ENCODE data around the gene DISC1. TPM values are rescaled to one million over a fixed set of nuclear protein-coding genes. Genes with fewer than 3 reads are reported as not detected.

DISC1 gene
- total and polyA plus RNA-seq, 2 experiments from 2014 or later = 2.1 to 6.5 TPM

GRCh38 chr1:232059726-232060374 is 433.3 kb downstream of the DISC1 start:
- H3K36me3 ChIP-seq (ENCODE audit: insufficient read depth) = no peaks in the 10 kb centered on the region
- peaks cover 4% of the 10 kb centered on the region; the same call in 1 of the 2 replicates for H3K9me2 ChIP-seq (ENCODE audit: insufficient read depth)
- no peak overlapping the region for H3K4me2 ChIP-seq
- H3K27ac ChIP-seq (ENCODE audit: low read depth) = no peak overlapping the region
- Mint-ChIP-seq H3K4me3 (no peak overlapping the region), H3K27me3 (ENCODE audit: insufficient read depth, low read depth, poor library complexity) (peaks cover 3% of the 10 kb centered on the region), H3K4me1 (peaks cover 25% of the 10 kb centered on the region), H3K27ac (no peak overlapping the region), H3K9me3 (no peaks in the 10 kb centered on the region), H3K36me3 (ENCODE audit: low read depth) (no peaks in the 10 kb centered on the region)
- no peaks in the 10 kb centered on the region for H3F3A ChIP-seq (replicated peaks; ENCODE audit: low read depth)
- H4K20me1 ChIP-seq (replicated peaks; ENCODE audit: insufficient read depth) = no peaks in the 10 kb centered on the region
- no peaks in the 10 kb centered on the region for H3K27me3 ChIP-seq (ENCODE audit: insufficient read depth)
- ATAC-seq (no peak), DNase-seq (ENCODE audit: low spot score) (no peak)
- H3K4me3 ChIP-seq = no peak overlapping the region
- peaks cover 3% of the 10 kb centered on the region; the same call in 1 of the 2 replicates for H3K4me1 ChIP-seq (ENCODE audit: insufficient read depth)
- no peak overlapping the region for H2AFZ ChIP-seq
- TF ChIP-seq ETS1 (IDR thresholded peaks at IDR 0.05) (no peak), ZNF331 (CRISPR knock-in tag; IDR thresholded peaks at IDR 0.05; ENCODE audit: low read depth) (no peak)
- H3K79me2 ChIP-seq (replicated peaks; ENCODE audit: insufficient read depth) = no peaks in the 10 kb centered on the region

DNA sequence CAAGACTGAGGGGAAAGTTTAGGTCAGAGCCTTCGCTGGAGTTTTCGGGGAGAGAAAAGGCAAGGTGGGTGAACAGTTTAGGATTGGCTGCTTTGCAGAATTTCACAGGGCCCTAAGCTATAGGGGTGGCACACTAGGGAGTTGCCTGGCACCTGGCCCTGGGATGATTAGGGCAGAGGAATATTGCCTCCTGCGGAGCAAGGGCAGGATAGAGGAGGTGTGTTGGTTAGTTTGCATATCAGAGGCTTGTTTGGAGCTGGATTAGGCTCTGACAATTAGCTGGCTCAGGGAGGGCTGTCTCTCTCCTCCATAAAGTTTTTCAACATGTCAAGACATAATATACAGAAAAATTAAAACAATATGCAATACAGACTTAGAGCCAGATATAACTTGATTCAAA is 436.4 kb downstream of the DISC1 start:
- no peaks in the 10 kb centered on the region for H3K9me3 Mint-ChIP-seq
- ATAC-seq = peak; percentile 71
- TF ChIP-seq STAT1 (IDR thresholded peaks at IDR 0.05; ENCODE audit: unreplicated experiment) (no peak), EZH2phosphoT487 (IDR thresholded peaks at IDR 0.05; ENCODE audit: unreplicated experiment) (no peak), JUNB (IDR thresholded peaks at IDR 0.05; ENCODE audit: unreplicated experiment) (no peak), ZNF331 (CRISPR knock-in tag; IDR thresholded peaks at IDR 0.05; ENCODE audit: low read depth) (no peak), CREB1 (CRISPR knock-in tag; IDR thresholded peaks at IDR 0.05; ENCODE audit: low read depth) (no peak), NANOG (IDR thresholded peaks at IDR 0.05; ENCODE audit: borderline replicate concordance) (no peak), ETS1 (IDR thresholded peaks at IDR 0.05) (no peak), ZNF114 (CRISPR knock-in tag; IDR thresholded peaks at IDR 0.05) (no peak)
- TF ChIP-seq, protein P1, sequence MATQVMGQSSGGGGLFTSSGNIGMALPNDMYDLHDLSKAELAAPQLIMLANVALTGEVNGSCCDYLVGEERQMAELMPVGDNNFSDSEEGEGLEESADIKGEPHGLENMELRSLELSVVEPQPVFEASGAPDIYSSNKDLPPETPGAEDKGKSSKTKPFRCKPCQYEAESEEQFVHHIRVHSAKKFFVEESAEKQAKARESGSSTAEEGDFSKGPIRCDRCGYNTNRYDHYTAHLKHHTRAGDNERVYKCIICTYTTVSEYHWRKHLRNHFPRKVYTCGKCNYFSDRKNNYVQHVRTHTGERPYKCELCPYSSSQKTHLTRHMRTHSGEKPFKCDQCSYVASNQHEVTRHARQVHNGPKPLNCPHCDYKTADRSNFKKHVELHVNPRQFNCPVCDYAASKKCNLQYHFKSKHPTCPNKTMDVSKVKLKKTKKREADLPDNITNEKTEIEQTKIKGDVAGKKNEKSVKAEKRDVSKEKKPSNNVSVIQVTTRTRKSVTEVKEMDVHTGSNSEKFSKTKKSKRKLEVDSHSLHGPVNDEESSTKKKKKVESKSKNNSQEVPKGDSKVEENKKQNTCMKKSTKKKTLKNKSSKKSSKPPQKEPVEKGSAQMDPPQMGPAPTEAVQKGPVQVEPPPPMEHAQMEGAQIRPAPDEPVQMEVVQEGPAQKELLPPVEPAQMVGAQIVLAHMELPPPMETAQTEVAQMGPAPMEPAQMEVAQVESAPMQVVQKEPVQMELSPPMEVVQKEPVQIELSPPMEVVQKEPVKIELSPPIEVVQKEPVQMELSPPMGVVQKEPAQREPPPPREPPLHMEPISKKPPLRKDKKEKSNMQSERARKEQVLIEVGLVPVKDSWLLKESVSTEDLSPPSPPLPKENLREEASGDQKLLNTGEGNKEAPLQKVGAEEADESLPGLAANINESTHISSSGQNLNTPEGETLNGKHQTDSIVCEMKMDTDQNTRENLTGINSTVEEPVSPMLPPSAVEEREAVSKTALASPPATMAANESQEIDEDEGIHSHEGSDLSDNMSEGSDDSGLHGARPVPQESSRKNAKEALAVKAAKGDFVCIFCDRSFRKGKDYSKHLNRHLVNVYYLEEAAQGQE (IDR thresholded peaks at IDR 0.05; ENCODE audit: unreplicated experiment) = no peak

More for the DNA sequence above, 436.4 kb downstream of the DISC1 start:
- H3K4me3 ChIP-seq = no peak overlapping the region
- H3K4me1 Mint-ChIP-seq = peaks cover 9% of the 10 kb centered on the region
- H3K36me3 Mint-ChIP-seq (ENCODE audit: low read depth) = no peaks in the 10 kb centered on the region
- peak overlapping the region; percentile 27; the same call in 1 of the 2 replicates for H3K4me2 ChIP-seq
- DNase-seq (ENCODE audit: low spot score) = no peak
- H3K79me2 ChIP-seq (replicated peaks; ENCODE audit: insufficient read depth) = no peaks in the 10 kb centered on the region
- no peaks in the 10 kb centered on the region; the same call in 1 of the 2 replicates for H3K4me1 ChIP-seq (ENCODE audit: insufficient read depth)
- H3K9me2 ChIP-seq (ENCODE audit: insufficient read depth) = peaks cover 4% of the 10 kb centered on the region; the same call in 1 of the 2 replicates
- H3K27ac ChIP-seq (ENCODE audit: low read depth) = no peak overlapping the region
- no peaks in the 10 kb centered on the region for H3K27me3 ChIP-seq (ENCODE audit: insufficient read depth)
- H4K20me1 ChIP-seq (replicated peaks; ENCODE audit: insufficient read depth) = no peaks in the 10 kb centered on the region
- H3F3A ChIP-seq (replicated peaks; ENCODE audit: low read depth) = no peaks in the 10 kb centered on the region
- H3K27me3 Mint-ChIP-seq (ENCODE audit: insufficient read depth, low read depth, poor library complexity) = no peaks in the 10 kb centered on the region
- H2AFZ ChIP-seq = no peak overlapping the region
- H3K4me3 Mint-ChIP-seq = no peak overlapping the region
- no peak overlapping the region for H3K27ac Mint-ChIP-seq
- no peaks in the 10 kb centered on the region for H3K36me3 ChIP-seq (ENCODE audit: insufficient read depth)
